ENCODE results near the gene ACBD5. TPM values are rescaled to one million over a fixed set of nuclear protein-coding genes. Genes with fewer than 3 reads are reported as not detected.
A peak's percentile ranks its signal among the peaks of the same experiment; 100 is the strongest.
"Not testable (repeated sequence)": the region's sequence is repeated elsewhere in the genome, so short reads cannot be mapped to it uniquely, and the experiment has no call there.

The ACBD5 gene, protein sequence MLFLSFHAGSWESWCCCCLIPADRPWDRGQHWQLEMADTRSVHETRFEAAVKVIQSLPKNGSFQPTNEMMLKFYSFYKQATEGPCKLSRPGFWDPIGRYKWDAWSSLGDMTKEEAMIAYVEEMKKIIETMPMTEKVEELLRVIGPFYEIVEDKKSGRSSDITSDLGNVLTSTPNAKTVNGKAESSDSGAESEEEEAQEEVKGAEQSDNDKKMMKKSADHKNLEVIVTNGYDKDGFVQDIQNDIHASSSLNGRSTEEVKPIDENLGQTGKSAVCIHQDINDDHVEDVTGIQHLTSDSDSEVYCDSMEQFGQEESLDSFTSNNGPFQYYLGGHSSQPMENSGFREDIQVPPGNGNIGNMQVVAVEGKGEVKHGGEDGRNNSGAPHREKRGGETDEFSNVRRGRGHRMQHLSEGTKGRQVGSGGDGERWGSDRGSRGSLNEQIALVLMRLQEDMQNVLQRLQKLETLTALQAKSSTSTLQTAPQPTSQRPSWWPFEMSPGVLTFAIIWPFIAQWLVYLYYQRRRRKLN
- 10 to 100 TPM; 19.8 to 26.2 (median 23.0) TPM for total RNA-seq (2021; fragmentation: NEBNext Ultra II Directional; extraction: Animal tissue kit (Norgen Biotek cat#: 25700))
- long read RNA-seq, full-length matches to known transcripts, result 9 of 27 reads
- long read RNA-seq, partial matches to known transcripts, result 9 of 27 reads
- long read RNA-seq, other reads (novel, unspliced or antisense), result 9 of 27 reads

DNA sequence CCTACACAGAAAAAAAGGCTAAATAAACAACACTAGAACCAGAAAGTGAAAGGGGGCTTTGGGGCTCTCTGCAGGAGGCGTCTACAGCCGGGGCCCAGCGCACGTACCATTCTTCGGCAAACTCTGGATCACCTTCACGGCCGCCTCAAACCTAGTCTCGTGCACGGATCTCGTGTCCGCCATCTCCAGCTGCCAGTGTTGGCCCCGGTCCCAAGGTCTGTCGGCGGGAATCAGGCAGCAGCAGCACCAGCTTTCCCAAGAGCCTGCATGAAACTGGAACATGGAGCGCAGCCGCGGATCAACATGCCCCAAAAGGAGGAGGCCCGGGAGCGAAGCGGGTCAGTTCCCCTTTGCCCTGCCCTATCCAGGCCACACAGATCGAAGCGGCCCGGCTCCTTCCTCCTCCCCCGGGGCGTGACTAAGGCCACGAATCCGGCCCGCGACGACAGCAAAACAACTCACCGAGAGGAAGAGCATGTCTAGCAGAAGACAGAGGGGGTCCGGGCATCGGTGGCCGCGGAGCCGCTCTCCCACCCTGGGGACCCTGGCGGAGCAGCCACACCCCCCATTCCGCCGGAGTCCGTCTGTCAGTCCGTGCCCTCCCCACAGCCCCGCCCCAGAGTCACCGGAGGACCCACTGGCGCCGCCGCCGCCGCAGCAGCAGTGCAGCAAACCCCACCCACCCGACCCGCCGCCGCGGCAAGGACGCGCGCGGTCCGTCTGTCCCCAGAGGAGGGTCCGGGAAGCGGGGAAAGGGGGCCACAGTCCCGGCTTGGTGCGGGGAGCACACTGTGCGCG is at the start of gene ACBD5:
Gene ACBD5 (minus strand): TSS at position 586 of the 798 bp plus-strand sequence. CDS start 109 bp downstream, at position 477.
- no peaks in the 10 kb centered on the region for H3K9me3 Mint-ChIP-seq

DNA sequence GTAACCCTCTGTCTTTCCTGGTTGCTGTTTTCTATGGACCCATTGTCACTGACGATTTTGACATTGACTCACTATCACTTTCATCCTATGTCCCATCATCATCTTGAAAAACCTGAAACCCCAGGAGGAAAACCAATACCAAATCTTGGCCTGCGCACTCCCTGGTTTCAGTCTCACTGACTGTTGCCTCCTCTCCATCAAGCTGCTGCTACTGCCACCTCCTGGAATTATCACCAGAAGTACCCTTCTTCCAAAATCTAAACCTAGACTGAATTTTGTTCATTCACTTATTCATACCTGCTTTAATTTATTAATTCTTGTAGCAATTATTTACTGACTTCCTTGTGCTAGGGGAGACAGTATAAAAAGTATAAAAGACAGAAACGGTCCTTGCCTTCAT is 44.5 kb upstream of the ACBD5 start:
- H3K4me1 Mint-ChIP-seq (ENCODE audit: low read depth), result no peaks in the 10 kb centered on the region
- no peak overlapping the region for H3K27ac Mint-ChIP-seq
- TF ChIP-seq, protein P1, sequence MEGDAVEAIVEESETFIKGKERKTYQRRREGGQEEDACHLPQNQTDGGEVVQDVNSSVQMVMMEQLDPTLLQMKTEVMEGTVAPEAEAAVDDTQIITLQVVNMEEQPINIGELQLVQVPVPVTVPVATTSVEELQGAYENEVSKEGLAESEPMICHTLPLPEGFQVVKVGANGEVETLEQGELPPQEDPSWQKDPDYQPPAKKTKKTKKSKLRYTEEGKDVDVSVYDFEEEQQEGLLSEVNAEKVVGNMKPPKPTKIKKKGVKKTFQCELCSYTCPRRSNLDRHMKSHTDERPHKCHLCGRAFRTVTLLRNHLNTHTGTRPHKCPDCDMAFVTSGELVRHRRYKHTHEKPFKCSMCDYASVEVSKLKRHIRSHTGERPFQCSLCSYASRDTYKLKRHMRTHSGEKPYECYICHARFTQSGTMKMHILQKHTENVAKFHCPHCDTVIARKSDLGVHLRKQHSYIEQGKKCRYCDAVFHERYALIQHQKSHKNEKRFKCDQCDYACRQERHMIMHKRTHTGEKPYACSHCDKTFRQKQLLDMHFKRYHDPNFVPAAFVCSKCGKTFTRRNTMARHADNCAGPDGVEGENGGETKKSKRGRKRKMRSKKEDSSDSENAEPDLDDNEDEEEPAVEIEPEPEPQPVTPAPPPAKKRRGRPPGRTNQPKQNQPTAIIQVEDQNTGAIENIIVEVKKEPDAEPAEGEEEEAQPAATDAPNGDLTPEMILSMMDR (IDR thresholded peaks at IDR 0.05), result peak; percentile 30; the same call in 1 of the 2 replicates
- no peaks in the 10 kb centered on the region for H3K9me3 Mint-ChIP-seq
- H3K4me3 Mint-ChIP-seq, result no peak overlapping the region
- no peaks in the 10 kb centered on the region for H3K36me3 Mint-ChIP-seq (ENCODE audit: low read depth)
- peaks cover 7% of the 10 kb centered on the region; the same call in 1 of the 2 replicates for H3K27me3 Mint-ChIP-seq (ENCODE audit: insufficient read depth)
- no peak for DNase-seq

More for the DNA sequence above, at the start of gene ACBD5:
- TF ChIP-seq, protein P1 (IDR thresholded peaks at IDR 0.05), result no peak
- Mint-ChIP-seq H3K4me3 (peak within 1 kb of the TSS; percentile 99), H3K27me3 (ENCODE audit: insufficient read depth) (peaks cover 2% of the 10 kb centered on the region), H3K27ac (peak within 1 kb of the TSS; percentile 99), H3K36me3 (ENCODE audit: low read depth) (peaks cover 4% of the 10 kb centered on the region; the same call in 1 of the 2 replicates), H3K4me1 (ENCODE audit: low read depth) (peaks cover 39% of the 10 kb centered on the region)
- DNase-seq, result peak; percentile 82

DNA sequence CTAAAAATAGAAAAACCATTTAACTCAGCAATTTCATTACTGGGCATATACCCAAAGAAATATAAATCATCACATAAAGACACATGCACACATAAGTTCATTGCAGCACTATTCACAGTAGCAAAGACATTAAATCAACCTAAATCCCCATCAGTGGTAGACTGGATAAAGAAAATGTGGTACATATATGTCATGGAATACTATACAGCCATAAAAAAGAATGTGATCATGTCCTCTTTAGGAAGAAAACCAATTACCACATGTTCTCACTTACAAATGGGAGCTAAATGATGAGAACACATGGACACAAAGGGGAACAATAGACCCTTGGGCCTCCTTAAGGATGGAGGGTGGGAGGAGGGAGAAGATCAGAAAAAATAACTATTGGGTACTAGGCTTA is 36.0 kb upstream of the ACBD5 start:
- no peaks in the 10 kb centered on the region for H3K9me3 Mint-ChIP-seq
- H3K4me3 Mint-ChIP-seq, result no peak overlapping the region
- H3K36me3 Mint-ChIP-seq (ENCODE audit: low read depth), result no peaks in the 10 kb centered on the region
- DNase-seq, result no peak
- H3K4me1 Mint-ChIP-seq (ENCODE audit: low read depth), result no peaks in the 10 kb centered on the region
- H3K27me3 Mint-ChIP-seq (ENCODE audit: insufficient read depth), result peaks cover 12% of the 10 kb centered on the region
- no peak overlapping the region for H3K27ac Mint-ChIP-seq
- TF ChIP-seq, protein P1 (IDR thresholded peaks at IDR 0.05), result no peak

DNA sequence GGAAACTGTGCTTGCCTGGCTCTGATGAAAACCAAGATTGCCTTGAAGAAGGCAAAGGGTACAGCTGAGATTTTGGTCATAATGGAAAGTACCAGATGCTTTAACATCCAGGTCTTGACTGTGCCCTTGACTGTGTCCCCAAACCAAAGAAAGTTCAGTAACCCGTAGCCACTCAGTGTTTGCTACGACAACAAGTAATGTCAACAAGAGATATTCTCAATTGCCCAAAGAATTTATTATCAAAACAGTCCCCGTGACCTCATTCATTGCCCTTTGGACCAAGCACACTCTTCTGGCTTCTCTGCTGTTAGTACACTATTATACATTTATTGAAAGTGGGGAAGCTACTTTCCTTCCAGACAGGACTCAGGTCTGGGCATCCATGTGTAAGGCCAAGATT is 25.4 kb upstream of the ACBD5 start:
- DNase-seq; H3K27ac Mint-ChIP-seq; H3K9me3 Mint-ChIP-seq; H3K36me3 Mint-ChIP-seq (ENCODE audit: low read depth); H3K4me1 Mint-ChIP-seq (ENCODE audit: low read depth); H3K4me3 Mint-ChIP-seq: not testable (repeated sequence)
- H3K27me3 Mint-ChIP-seq (ENCODE audit: insufficient read depth), result peaks cover 17% of the 10 kb centered on the region

DNA sequence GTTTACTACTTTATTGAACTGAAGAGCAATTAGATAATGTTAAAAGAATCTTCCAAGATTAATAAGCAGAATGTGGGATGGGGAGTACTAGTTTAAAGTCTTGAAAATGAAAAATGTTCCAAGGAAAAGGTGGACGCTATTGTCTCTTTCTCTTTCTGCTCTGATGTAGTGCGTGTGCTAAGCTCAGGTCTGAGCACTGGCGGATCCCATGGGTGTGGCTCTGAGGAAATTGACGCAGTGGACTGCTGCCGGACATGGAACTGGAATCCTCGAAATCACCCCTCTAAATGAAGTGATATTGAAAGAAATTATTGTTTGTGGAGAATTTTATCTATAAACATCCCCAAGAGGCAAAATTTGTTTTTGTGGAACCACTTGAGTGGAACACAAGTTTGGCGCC is 22.2 kb upstream of the ACBD5 start:
- H3K4me1 Mint-ChIP-seq (ENCODE audit: low read depth), result peaks cover 11% of the 10 kb centered on the region
- H3K27ac Mint-ChIP-seq, result not testable (repeated sequence)

More for the DNA sequence above, 22.2 kb upstream of the ACBD5 start:
- Mint-ChIP-seq H3K36me3 (ENCODE audit: low read depth) (peaks cover 12% of the 10 kb centered on the region), H3K27me3 (ENCODE audit: insufficient read depth) (peaks cover 35% of the 10 kb centered on the region)
- H3K9me3 Mint-ChIP-seq, DNase-seq, H3K4me3 Mint-ChIP-seq: not testable (repeated sequence)
